ENCODE data around the gene N4BP3. TPM values are rescaled to one million over a fixed set of nuclear protein-coding genes. Genes with fewer than 3 reads are reported as not detected.

The N4BP3 gene
- total and polyA plus RNA-seq, 2 of the 4 experiments (the other 2 are of a cell fraction), result 0.14 to 0.18 TPM

DNA sequence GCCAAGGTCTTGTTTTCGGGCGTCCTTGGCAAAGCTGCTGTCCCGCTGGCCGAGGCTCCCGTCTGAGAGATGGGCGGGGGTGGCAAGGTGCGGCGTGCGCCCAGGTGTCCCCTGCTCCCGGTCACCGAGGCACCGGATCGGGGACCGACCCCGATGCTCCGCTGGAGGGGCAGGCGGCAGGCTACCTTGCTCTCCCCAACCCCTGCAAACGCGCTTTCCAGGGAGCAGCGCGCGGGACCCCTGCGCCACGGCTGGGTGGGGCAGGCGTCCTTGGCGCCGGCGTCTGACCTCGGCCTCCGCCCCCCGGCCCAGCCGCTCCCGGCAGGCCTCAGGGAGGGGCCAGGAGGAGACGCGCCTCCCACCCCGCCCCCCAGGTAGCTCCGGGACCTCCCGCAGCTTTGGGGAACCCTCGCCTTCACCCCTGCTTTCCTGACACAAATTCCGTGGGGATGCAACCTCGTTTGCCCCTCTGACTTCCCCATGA, 551 bp downstream of the N4BP3 start:
- Histone ChIP-seq H4K8ac (ENCODE audit: low read depth in 2 of 2, low read length in 2 of 2) (no peak overlapping the region), H2BK20ac (ENCODE audit: low read depth, low read length) (no peak overlapping the region), H3K4me1 (ENCODE audit: control insufficient read depth, insufficient read depth, low read length) (no peaks in the 10 kb centered on the region; the same call in 1 of the 2 replicates), H3K9me3 (ENCODE audit: control insufficient read depth, insufficient read depth, low read length) (no peaks in the 10 kb centered on the region), H3K56ac (ENCODE audit: extremely low read depth, insufficient read depth, low read length) (no peak overlapping the region), H3K18ac (ENCODE audit: low read depth, low read length) (no peak overlapping the region), H2AK5ac (ENCODE audit: low read depth, low read length) (no peak overlapping the region; the same call in 1 of the 2 replicates), H4K20me1 (ENCODE audit: insufficient read depth, low read length) (no peaks in the 10 kb centered on the region), H2AK9ac (replicated peaks; ENCODE audit: low read depth, low read length, poor library complexity) (no peak overlapping the region), H3K9me1 (ENCODE audit: insufficient read depth, low read length) (no peaks in the 10 kb centered on the region), H3K14ac (replicated peaks; ENCODE audit: low read depth, low read length) (no peak overlapping the region), H3K4me3 (ENCODE audit: insufficient read depth, low read depth, low read length) (peak overlapping the region; percentile 20; the same call in 1 of the 2 replicates), H3K4ac (ENCODE audit: low read depth, low read length) (no peak overlapping the region), H2AFZ (replicated peaks; ENCODE audit: low read length, poor library complexity) (peak overlapping the region; percentile 21), H3K23ac (ENCODE audit: low read depth, low read length) (no peak overlapping the region), H3K27ac (ENCODE audit: insufficient read depth, low read length) (no peak overlapping the region), H3K9ac (ENCODE audit: low read depth, low read length) (no peak overlapping the region), H3K79me1 (ENCODE audit: low read depth in 1 of 2, low read length in 2 of 2) (no peaks in the 10 kb centered on the region), H2BK15ac (ENCODE audit: low read depth, low read length) (no peak overlapping the region), H2BK5ac (ENCODE audit: low read depth, low read length, poor library complexity, severe bottlenecking) (no peak overlapping the region), H2BK120ac (ENCODE audit: low read depth, low read length) (no peak overlapping the region), H3K4me2 (ENCODE audit: low read depth, low read length) (peak overlapping the region; percentile 75; the same call in 1 of the 2 replicates), H4K91ac (ENCODE audit: insufficient read depth, low read depth, low read length) (no peak overlapping the region), H3K36me3 (ENCODE audit: control insufficient read depth, insufficient read depth, low read length) (no peaks in the 10 kb centered on the region), H3K27me3 (ENCODE audit: control insufficient read depth, insufficient read depth, low read length) (peaks cover 49% of the 10 kb centered on the region), H4K5ac (ENCODE audit: low read depth, low read length) (no peak overlapping the region)
- DNase-seq (no peak), ATAC-seq (ENCODE audit: low read depth) (no peak)
- no CpG with 5 or more reads among the region's 41 CpGs for WGBS, 2 experiments (ENCODE audit: extremely low coverage in 2 of 2, insufficient read length in 1 of 2)
- in situ Hi-C loops (cut with MboI; ENCODE audit: low sequenced_read_pairs) (no loop called here), intact Hi-C loops (cut with micrococcal nuclease) (no loop called here), dilution Hi-C loops (cut with HindIII; ENCODE audit: low sequenced_read_pairs, unreplicated experiment) (no loop called here)
- TF ChIP-seq NFE2L2 (IDR thresholded peaks at IDR 0.05; ENCODE audit: low read depth, low read length), result no peak
- no peak for TF ChIP-seq RFX5 (IDR thresholded peaks at IDR 0.05; ENCODE audit: low read depth, low read length)
- no peak for TF ChIP-seq MXI1 (IDR thresholded peaks at IDR 0.05; ENCODE audit: borderline replicate concordance, low read depth, low read length)
- POLR2A ChIA-PET (ENCODE audit: unreplicated experiment), result no interaction called here
- BruUV-seq (replicated peaks), result no TSS peak
- CTCF ChIA-PET, result no interaction called here

Data from IMR-90 (cell line).